Measurements from ENCODE around the gene COA6. TPM values are rescaled to one million over a fixed set of nuclear protein-coding genes. Genes with fewer than 3 reads are reported as not detected.

COA6 gene
- total and polyA plus RNA-seq, 2 of the 13 experiments (the other 11 are each of a cell fraction or from before 2014, with no cell fraction given): 32.4 to 104 TPM

GRCh38 chr1:234431255-234431654, 58.0 kb downstream of the COA6 start:
- Histone ChIP-seq H4K20me1 (ENCODE audit: insufficient read depth, low read length) (no peaks in the 10 kb centered on the region), H3K4me2 (ENCODE audit: low read depth, low read length) (no peak overlapping the region), H3K79me2 (ENCODE audit: insufficient read depth, low read length) (no peaks in the 10 kb centered on the region), H3K4me3 (replicated peaks in 1 of 3; ENCODE audit: insufficient read depth in 1 of 3, low read depth in 2 of 3, low read length in 3 of 3) (no peak overlapping the region), H3K36me3 (replicated peaks in 1 of 2; ENCODE audit: control insufficient read depth in 1 of 2, insufficient read depth in 2 of 2, low read length in 2 of 2) (peaks cover 12 to 70% of the 10 kb centered on the region in 2 experiments), H3K27ac (ENCODE audit: extremely low read length, insufficient read depth, low read length) (no peak overlapping the region), H3K9ac (ENCODE audit: insufficient read depth, low read depth, low read length) (no peak overlapping the region), H3K4me1 (ENCODE audit: insufficient read depth, low read length) (no peaks in the 10 kb centered on the region), H3K9me3 (ENCODE audit: low read length) (no peaks in the 10 kb centered on the region), H2AFZ (ENCODE audit: low read length) (no peak overlapping the region), H3K27me3 (ENCODE audit: control insufficient read depth in 1 of 2, insufficient read depth in 2 of 2, low read length in 2 of 2) (no peaks in the 10 kb centered on the region)
- POLR2A ChIA-PET: no interaction called here
- intact Hi-C loops (cut with micrococcal nuclease; ENCODE audit: unreplicated experiment) (no loop called here), in situ Hi-C loops (cut with HindIII; ENCODE audit: extremely low pct_ligation_motif_present, low pct_unique_long_range_greater_than_20kb) (no loop called here)
- ATAC-seq (no peak), DNase-seq (ENCODE audit: low spot score) (no peak), FAIRE-seq (no peak)
- CTCF ChIA-PET (ENCODE audit: low intra/inter-chr PET ratio, low total read pairs): no interaction called here
- no TSS peak for BruUV-seq (replicated peaks)
- 97% methylated on average over 4 of the region's 4 CpGs for WGBS (ENCODE audit: low lambda C conversion rate)
- TF ChIP-seq THAP11 (CRISPR knock-in tag; IDR thresholded peaks at IDR 0.05) (no peak), ZBTB38 (CRISPR knock-in tag; IDR thresholded peaks at IDR 0.05) (no peak), HINFP (CRISPR knock-in tag; IDR thresholded peaks at IDR 0.05; ENCODE audit: low read depth) (no peak), ZFP82 (CRISPR knock-in tag; IDR thresholded peaks at IDR 0.05; ENCODE audit: borderline replicate concordance) (no peak), ZNF883 (CRISPR knock-in tag; IDR thresholded peaks at IDR 0.05; ENCODE audit: not compliant biosample characterization) (no peak), PHB2 (IDR thresholded peaks at IDR 0.05; ENCODE audit: partially characterized antibody) (no peak), ZMAT3 (CRISPR knock-in tag; conservative IDR thresholded peaks at IDR 0.05) (no peak), YEATS4 (CRISPR knock-in tag; IDR thresholded peaks at IDR 0.05; ENCODE audit: borderline replicate concordance) (no peak), HBP1 (CRISPR knock-in tag; IDR thresholded peaks at IDR 0.05; ENCODE audit: low read depth) (no peak), ZNF766 (CRISPR knock-in tag; IDR thresholded peaks at IDR 0.05; ENCODE audit: borderline replicate concordance) (no peak), ZNF383 (CRISPR knock-in tag; IDR thresholded peaks at IDR 0.05; ENCODE audit: borderline replicate concordance) (no peak), KMT2A (CRISPR knock-in tag; IDR thresholded peaks at IDR 0.05) (no peak), BRF2 (CRISPR knock-in tag; IDR thresholded peaks at IDR 0.05) (no peak), GABPB1 (CRISPR knock-in tag; IDR thresholded peaks at IDR 0.05) (no peak), CAMTA2 (CRISPR knock-in tag; IDR thresholded peaks at IDR 0.05; ENCODE audit: borderline replicate concordance) (no peak)
- TF ChIP-seq, protein P1, sequence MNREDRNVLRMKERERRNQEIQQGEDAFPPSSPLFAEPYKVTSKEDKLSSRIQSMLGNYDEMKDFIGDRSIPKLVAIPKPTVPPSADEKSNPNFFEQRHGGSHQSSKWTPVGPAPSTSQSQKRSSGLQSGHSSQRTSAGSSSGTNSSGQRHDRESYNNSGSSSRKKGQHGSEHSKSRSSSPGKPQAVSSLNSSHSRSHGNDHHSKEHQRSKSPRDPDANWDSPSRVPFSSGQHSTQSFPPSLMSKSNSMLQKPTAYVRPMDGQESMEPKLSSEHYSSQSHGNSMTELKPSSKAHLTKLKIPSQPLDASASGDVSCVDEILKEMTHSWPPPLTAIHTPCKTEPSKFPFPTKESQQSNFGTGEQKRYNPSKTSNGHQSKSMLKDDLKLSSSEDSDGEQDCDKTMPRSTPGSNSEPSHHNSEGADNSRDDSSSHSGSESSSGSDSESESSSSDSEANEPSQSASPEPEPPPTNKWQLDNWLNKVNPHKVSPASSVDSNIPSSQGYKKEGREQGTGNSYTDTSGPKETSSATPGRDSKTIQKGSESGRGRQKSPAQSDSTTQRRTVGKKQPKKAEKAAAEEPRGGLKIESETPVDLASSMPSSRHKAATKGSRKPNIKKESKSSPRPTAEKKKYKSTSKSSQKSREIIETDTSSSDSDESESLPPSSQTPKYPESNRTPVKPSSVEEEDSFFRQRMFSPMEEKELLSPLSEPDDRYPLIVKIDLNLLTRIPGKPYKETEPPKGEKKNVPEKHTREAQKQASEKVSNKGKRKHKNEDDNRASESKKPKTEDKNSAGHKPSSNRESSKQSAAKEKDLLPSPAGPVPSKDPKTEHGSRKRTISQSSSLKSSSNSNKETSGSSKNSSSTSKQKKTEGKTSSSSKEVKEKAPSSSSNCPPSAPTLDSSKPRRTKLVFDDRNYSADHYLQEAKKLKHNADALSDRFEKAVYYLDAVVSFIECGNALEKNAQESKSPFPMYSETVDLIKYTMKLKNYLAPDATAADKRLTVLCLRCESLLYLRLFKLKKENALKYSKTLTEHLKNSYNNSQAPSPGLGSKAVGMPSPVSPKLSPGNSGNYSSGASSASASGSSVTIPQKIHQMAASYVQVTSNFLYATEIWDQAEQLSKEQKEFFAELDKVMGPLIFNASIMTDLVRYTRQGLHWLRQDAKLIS (CRISPR knock-in tag; IDR thresholded peaks at IDR 0.05): no peak
- TF ChIP-seq, protein P2, sequence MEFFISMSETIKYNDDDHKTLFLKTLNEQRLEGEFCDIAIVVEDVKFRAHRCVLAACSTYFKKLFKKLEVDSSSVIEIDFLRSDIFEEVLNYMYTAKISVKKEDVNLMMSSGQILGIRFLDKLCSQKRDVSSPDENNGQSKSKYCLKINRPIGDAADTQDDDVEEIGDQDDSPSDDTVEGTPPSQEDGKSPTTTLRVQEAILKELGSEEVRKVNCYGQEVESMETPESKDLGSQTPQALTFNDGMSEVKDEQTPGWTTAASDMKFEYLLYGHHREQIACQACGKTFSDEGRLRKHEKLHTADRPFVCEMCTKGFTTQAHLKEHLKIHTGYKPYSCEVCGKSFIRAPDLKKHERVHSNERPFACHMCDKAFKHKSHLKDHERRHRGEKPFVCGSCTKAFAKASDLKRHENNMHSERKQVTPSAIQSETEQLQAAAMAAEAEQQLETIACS (CRISPR knock-in tag; IDR thresholded peaks at IDR 0.05): no peak

All from HepG2 (cell line).